ENCODE data around the gene SEMA3B. TPM values are rescaled to one million over a fixed set of nuclear protein-coding genes. Genes with fewer than 3 reads are reported as not detected.

Gene SEMA3B
- total RNA-seq, 1 experiment from 2014 or later = 6.4 TPM

- Histone ChIP-seq H3K4ac (ENCODE audit: low read depth, low read length) (no peak overlapping the region), H2AK5ac (ENCODE audit: insufficient read length, low read length) (no peak overlapping the region), H2BK15ac (ENCODE audit: low read depth, low read length) (no peak overlapping the region), H3K79me2 (ENCODE audit: insufficient read depth, low read length) (no peaks in the 10 kb centered on the region), H2AFZ (ENCODE audit: low read length) (no peak overlapping the region), H4K8ac (replicated peaks; ENCODE audit: insufficient read length, low read depth, low read length) (no peak overlapping the region), H3K14ac (ENCODE audit: insufficient read depth, low read length) (no peak overlapping the region), H3K4me1 (ENCODE audit: insufficient read depth, low read length) (no peaks in the 10 kb centered on the region), H3K79me1 (ENCODE audit: insufficient read depth, low read depth, low read length, poor library complexity, severe bottlenecking) (no peaks in the 10 kb centered on the region), H3K56ac (ENCODE audit: insufficient read length, low read depth, low read length) (no peak overlapping the region), H3T11ph (ENCODE audit: low read length) (no peak overlapping the region), H3K4me2 (ENCODE audit: insufficient read depth, insufficient read length, low read length) (no peak overlapping the region), H3K23me2 (ENCODE audit: insufficient read length, low read depth, low read length, poor library complexity, severe bottlenecking) (peaks cover 6% of the 10 kb centered on the region), H4K5ac (ENCODE audit: insufficient read length, low read depth, low read length) (no peak overlapping the region), H2BK20ac (ENCODE audit: low read depth, low read length, poor library complexity, severe bottlenecking) (no peak overlapping the region), H3K27me3 (ENCODE audit: insufficient read depth, low read length) (no peaks in the 10 kb centered on the region), H3K9me3 (ENCODE audit: control insufficient read depth, low read depth, low read length) (no peaks in the 10 kb centered on the region), H3K23ac (ENCODE audit: insufficient read length, low read depth, low read length) (no peak overlapping the region), H3K18ac (ENCODE audit: insufficient read length, low read depth, low read length) (no peak overlapping the region), H4K91ac (ENCODE audit: insufficient read length, low read depth, low read length) (no peak overlapping the region), H2BK5ac (ENCODE audit: insufficient read length, low read length) (no peak overlapping the region), H2BK120ac (ENCODE audit: low read depth, low read length, poor library complexity, severe bottlenecking) (no peak overlapping the region), H3K27ac (ENCODE audit: insufficient read length, low read depth, low read length) (no peak overlapping the region), H2BK12ac (ENCODE audit: insufficient read length, low read depth, low read length) (no peak overlapping the region), H3K9ac (ENCODE audit: extremely low read depth, insufficient read length, low read length) (no peak overlapping the region), H4K20me1 (ENCODE audit: control insufficient read depth, insufficient read depth, insufficient read length) (no peaks in the 10 kb centered on the region)
- Mint-ChIP-seq H3K27ac (no peak overlapping the region), H3K36me3 (ENCODE audit: insufficient read depth in 1 of 3, low read depth in 3 of 3) (peaks cover 0 to 8% (median 1%) of the 10 kb centered on the region in 3 experiments; a peak in 1 of 7 replicates), H3K9me3 (no peaks in the 10 kb centered on the region; a peak in 1 of 5 replicates), H3K4me3 (no peak overlapping the region), H3K27me3 (ENCODE audit: low read depth) (no peaks in the 10 kb centered on the region), H3K4me1 (peaks cover 22 to 23% of the 10 kb centered on the region in 2 experiments)
- WGBS (ENCODE audit: extremely low coverage, insufficient read length, low lambda C conversion rate) = no CpG with 5 or more reads among the region's 2 CpGs
- TF ChIP-seq CTCF (conservative IDR thresholded peaks at IDR 0.05) = no peak
- DNase-seq = no peak
These were observed 28.4 kb downstream of the SEMA3B start for GRCh38 chr3:50297384-50297775.
